Cardiac fibroblast (primary cell): Measurements from ENCODE around the gene NOP58.
"Not testable (repeated sequence)": the region's sequence is repeated elsewhere in the genome, so short reads cannot be mapped to it uniquely, and the experiment has no call there.

Experiments used
- DNase-seq, 2 donors: peaks; one replicate each; pipeline versions ENCODE4 v3.0.0 to v3.0.0-alpha.2; 2010; ENCODE audit warnings: low read depth in 2 of 2
- H3K4me3 ChIP-seq, 2 donors: replicated peaks in 1 of 2; 1 replicate in 1 of 2; 2 replicates in 1 of 2; pipeline ENCODE4 v1.5.1; 2011; ENCODE audit warnings: low read depth in 2 of 2, low read length in 2 of 2, mild to moderate bottlenecking in 2 of 2, moderate library complexity in 1 of 2
- CTCF ChIP-seq: IDR thresholded peaks from one replicate; pipeline ENCODE4 v1.5.1; 2011; ENCODE audit warnings: low read depth, mild to moderate bottlenecking, low read length, inconsistent platforms

NOP58 gene

GRCh38 chr2:202265467-202266277, at the start of gene NOP58:
Gene NOP58, plus strand, starts transcription at chr2:202265763. Its CDS starts 179 bp downstream, at chr2:202265942.
- H3K4me3 ChIP-seq, result peak within 1 kb of the TSS; percentile 67 to 97
- no peak for TF ChIP-seq CTCF
- peak; percentile 95 to 97 for DNase-seq

- no peak overlapping the region for H3K4me3 ChIP-seq
- TF ChIP-seq CTCF, result no peak
- DNase-seq, result peak; percentile 13 to 22
These were observed 43.7 kb upstream of the NOP58 start for GRCh38 chr2:202221873-202222272.

- peak overlapping the region; percentile 74 to 91 for H3K4me3 ChIP-seq
- peak; percentile 54 to 55 for DNase-seq
- no peak for TF ChIP-seq CTCF
These were observed 27.8 kb upstream of the NOP58 start for GRCh38 chr2:202237787-202238233.

- no peak for TF ChIP-seq CTCF
- DNase-seq, result peak; percentile 86
- H3K4me3 ChIP-seq, result peak within 1 kb of the TSS; percentile 74 to 91
These were observed 27.0 kb upstream of the NOP58 start, which contains the start of gene SUMO1 for GRCh38 chr2:202238234-202239197. Gene SUMO1, minus strand, starts transcription at chr2:202238597. Its CDS starts 146 bp downstream, at chr2:202238451.

GRCh38 chr2:202247710-202248109, 17.9 kb upstream of the NOP58 start:
- not testable (repeated sequence) for DNase-seq, H3K4me3 ChIP-seq

GRCh38 chr2:202249521-202250253, 15.9 kb upstream of the NOP58 start:
- DNase-seq, result peak in 1 of 2 donors; percentile 25
- no peak for TF ChIP-seq CTCF
- H3K4me3 ChIP-seq, result no peak overlapping the region
